Measurements from ENCODE around the gene FNBP1. TPM values are rescaled to one million over a fixed set of nuclear protein-coding genes. Genes with fewer than 3 reads are reported as not detected.

FNBP1 gene
- total RNA-seq, 1 donor from 2014 or later = 12.1 TPM

GRCh38 chr9:130073373-130073772, 30.4 kb upstream of the FNBP1 start:
- TF ChIP-seq CTCF (IDR thresholded peaks at IDR 0.05; ENCODE audit: insufficient read depth, low read length, poor library complexity, severe bottlenecking) = no peak
- H3K36me3 ChIP-seq (ENCODE audit: control insufficient read depth, insufficient read depth, low read length) = no peaks in the 10 kb centered on the region
- no peak for DNase-seq (ENCODE audit: low read depth)
- no peak overlapping the region for H3K4me3 ChIP-seq (ENCODE audit: low read depth, low read length)
- H3K27me3 ChIP-seq (ENCODE audit: control insufficient read depth, insufficient read depth, low read length) = no peaks in the 10 kb centered on the region

- no peak for TF ChIP-seq CTCF (IDR thresholded peaks at IDR 0.05; ENCODE audit: insufficient read depth, low read length, poor library complexity, severe bottlenecking)
- no peak for DNase-seq (ENCODE audit: low read depth)
- H3K4me3 ChIP-seq (ENCODE audit: low read depth, low read length) = no peak overlapping the region
- no peaks in the 10 kb centered on the region for H3K36me3 ChIP-seq (ENCODE audit: control insufficient read depth, insufficient read depth, low read length)
- no peaks in the 10 kb centered on the region for H3K27me3 ChIP-seq (ENCODE audit: control insufficient read depth, insufficient read depth, low read length)
These were observed 29.7 kb upstream of the FNBP1 start for GRCh38 chr9:130072515-130073235.

GRCh38 chr9:130069048-130069447, 26.1 kb upstream of the FNBP1 start:
- no peak for TF ChIP-seq CTCF (IDR thresholded peaks at IDR 0.05; ENCODE audit: insufficient read depth, low read length, poor library complexity, severe bottlenecking)
- no peak overlapping the region for H3K4me3 ChIP-seq (ENCODE audit: low read depth, low read length)
- H3K27me3 ChIP-seq (ENCODE audit: control insufficient read depth, insufficient read depth, low read length) = no peaks in the 10 kb centered on the region
- no peaks in the 10 kb centered on the region for H3K36me3 ChIP-seq (ENCODE audit: control insufficient read depth, insufficient read depth, low read length)
- no peak for DNase-seq (ENCODE audit: low read depth)

- no peak for TF ChIP-seq CTCF (IDR thresholded peaks at IDR 0.05; ENCODE audit: insufficient read depth, low read length, poor library complexity, severe bottlenecking)
These were observed 21.6 kb upstream of the FNBP1 start for GRCh38 chr9:130064621-130065020.

GRCh38 chr9:130062750-130063149, 19.8 kb upstream of the FNBP1 start:
- Histone ChIP-seq H3K4me3 (ENCODE audit: low read depth, low read length) (no peak overlapping the region), H3K36me3 (ENCODE audit: control insufficient read depth, insufficient read depth, low read length) (peaks cover 2% of the 10 kb centered on the region), H3K27me3 (ENCODE audit: control insufficient read depth, insufficient read depth, low read length) (no peaks in the 10 kb centered on the region)
- TF ChIP-seq CTCF (IDR thresholded peaks at IDR 0.05; ENCODE audit: insufficient read depth, low read length, poor library complexity, severe bottlenecking) = no peak
- no peak for DNase-seq (ENCODE audit: low read depth)

More at GRCh38 chr9:130064621-130065020, 21.6 kb upstream of the FNBP1 start:
- Histone ChIP-seq H3K36me3 (ENCODE audit: control insufficient read depth, insufficient read depth, low read length) (no peaks in the 10 kb centered on the region), H3K4me3 (ENCODE audit: low read depth, low read length) (no peak overlapping the region), H3K27me3 (ENCODE audit: control insufficient read depth, insufficient read depth, low read length) (no peaks in the 10 kb centered on the region)
- no peak for DNase-seq (ENCODE audit: low read depth)

- Histone ChIP-seq H3K4me3 (ENCODE audit: low read depth, low read length) (no peak overlapping the region), H3K27me3 (ENCODE audit: control insufficient read depth, insufficient read depth, low read length) (no peaks in the 10 kb centered on the region), H3K36me3 (ENCODE audit: control insufficient read depth, insufficient read depth, low read length) (peaks cover 2% of the 10 kb centered on the region)
- TF ChIP-seq CTCF (IDR thresholded peaks at IDR 0.05; ENCODE audit: insufficient read depth, low read length, poor library complexity, severe bottlenecking) = no peak
- DNase-seq (ENCODE audit: low read depth) = no peak
These were observed 17.3 kb upstream of the FNBP1 start for GRCh38 chr9:130060296-130060695.
